NCI-H1105 (cell line): ENCODE results near the gene ANKS3.

Experiments
- DNase-seq: peaks from one replicate; lab custom pipeline; 2025; lab: John Stamatoyannopoulos, UW

ANKS3 gene

DNA sequence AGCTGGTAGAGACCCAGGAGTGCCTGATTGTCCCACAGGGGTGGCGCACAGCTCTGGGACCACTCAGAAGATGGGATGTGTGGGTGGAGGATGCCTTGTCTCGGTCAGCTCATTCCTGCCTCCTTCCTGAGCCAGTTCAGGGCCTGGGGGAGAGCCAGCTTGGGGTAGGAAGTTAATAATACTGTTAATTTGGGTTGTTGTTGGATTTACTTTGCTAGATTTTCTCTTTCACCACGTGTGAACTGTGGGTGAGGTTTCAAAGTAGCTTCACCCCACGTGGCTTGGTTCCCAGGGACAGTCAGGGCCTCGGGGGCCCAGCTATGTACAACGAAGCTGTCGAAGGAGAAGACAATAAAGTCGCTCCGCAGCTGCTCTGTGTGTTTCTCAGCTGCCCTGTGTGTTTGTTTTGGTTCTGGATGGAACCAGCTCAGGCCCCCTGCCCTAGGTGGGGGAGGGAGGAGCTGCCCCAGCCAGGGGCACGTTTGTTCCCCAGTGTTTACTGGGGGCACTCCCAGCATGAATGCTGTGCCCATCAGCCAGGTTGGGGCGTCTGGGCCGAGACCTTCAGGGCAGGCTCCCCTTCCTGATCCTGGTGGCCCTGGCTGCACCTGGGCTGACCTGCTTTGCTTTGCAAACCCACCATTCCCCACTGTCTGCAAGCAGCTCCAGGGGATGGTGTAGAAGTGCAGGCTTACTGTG, 38.4 kb downstream of the ANKS3 start:
- no peak for DNase-seq

DNA sequence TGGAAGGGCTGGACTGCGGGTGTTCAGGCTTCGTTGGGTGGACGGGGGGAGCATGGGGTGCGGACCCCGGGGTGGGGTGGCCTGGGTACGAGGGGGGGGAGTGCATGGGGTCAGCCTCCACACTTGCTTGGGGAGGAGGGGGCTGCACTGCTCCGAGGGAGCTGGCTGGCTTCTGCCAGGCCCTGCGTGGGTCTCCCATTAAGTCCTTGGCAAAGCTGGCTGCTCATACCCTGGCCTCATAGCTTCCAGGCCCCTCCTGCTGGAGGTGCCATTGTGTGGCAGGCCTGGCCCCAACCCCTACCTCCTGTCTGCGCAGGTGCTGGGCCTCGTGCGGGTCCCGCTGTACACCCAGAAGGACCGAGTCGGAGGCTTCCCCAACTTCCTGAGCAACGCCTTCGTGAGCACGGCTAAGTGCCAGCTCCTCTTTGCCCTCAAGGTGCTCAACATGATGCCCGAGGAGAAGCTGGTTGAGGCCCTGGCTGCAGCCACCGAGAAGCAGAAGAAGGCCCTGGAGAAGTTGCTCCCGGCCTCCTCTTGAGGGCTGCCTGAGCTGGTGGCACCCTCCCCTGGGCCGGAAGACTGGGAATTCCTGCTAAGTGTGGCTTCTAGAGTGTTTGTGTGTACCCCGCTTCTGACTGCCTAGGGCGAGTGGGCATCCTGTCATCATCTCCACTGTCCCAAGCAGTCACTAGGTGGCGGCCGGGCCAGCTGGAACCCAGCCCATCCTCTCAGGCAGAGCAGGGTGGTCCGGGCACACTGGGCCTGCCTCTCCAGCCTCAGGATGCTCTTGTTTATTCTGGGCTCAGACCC, 39.2 kb downstream of the ANKS3 start:
- DNase-seq: no peak

DNA sequence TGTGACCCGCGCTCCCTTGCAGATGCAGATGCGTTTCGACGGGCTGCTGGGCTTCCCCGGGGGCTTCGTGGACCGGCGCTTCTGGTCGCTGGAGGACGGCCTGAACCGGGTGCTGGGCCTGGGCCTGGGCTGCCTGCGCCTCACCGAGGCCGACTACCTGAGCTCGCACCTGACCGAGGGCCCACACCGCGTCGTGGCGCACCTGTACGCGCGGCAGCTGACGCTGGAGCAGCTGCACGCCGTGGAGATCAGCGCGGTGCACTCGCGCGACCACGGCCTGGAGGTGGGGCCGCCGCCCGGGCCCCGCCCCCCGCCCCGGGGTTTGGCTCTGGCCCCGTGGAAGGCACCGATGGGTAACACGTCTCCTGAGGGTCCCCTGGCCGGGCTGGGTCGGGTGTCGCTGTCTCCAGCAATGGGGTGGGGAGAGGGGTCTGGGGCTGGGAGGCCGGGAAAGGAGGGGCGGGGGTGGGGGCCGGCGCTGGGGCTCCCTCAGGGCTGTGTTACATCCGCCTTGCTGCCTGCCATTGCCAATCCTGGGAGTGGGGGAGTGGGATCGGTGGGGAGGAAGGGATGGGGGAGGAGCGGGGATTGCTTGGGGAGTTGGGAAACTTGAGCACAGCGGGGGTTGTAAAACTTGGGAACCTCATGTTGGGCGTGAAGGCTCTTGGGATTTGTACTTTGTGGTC, 40.0 kb downstream of the ANKS3 start:
- peak; percentile 2 for DNase-seq

DNA sequence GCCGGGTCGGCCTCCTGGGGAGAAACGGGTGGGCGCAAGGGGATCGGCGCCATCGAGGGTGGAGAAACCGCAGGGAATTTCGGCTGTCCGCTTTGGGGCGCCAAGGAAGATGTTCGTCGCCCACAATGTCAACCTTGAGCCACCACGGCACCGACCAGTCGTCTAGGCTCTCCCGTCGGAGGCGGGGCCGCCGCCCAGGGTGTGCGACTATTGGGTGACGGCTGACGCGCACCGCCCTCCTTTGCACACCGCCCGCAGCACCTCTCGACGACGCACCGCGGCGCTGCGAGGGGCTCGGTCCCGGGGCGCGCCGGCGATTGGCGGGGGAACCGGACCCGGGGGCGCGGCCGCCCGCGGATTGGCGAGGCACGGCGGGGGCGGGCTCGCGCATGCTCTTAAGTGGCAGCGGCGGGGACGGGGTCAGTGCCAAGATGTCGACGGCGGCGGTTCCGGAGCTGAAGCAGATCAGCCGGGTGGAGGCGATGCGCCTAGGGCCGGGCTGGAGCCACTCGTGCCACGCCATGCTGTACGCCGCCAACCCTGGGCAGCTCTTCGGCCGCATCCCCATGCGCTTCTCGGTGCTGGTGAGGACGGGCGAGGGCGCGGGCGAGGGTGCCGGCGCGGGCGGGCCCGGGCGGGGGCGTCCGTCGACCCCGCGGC, 40.6 kb downstream of the ANKS3 start, which contains the start of gene NUDT16L1:
Gene NUDT16L1 (plus strand): TSS at position 267 of the 660 bp plus-strand sequence. CDS start 165 bp downstream, at position 432.
- DNase-seq: peak; percentile 83

DNA sequence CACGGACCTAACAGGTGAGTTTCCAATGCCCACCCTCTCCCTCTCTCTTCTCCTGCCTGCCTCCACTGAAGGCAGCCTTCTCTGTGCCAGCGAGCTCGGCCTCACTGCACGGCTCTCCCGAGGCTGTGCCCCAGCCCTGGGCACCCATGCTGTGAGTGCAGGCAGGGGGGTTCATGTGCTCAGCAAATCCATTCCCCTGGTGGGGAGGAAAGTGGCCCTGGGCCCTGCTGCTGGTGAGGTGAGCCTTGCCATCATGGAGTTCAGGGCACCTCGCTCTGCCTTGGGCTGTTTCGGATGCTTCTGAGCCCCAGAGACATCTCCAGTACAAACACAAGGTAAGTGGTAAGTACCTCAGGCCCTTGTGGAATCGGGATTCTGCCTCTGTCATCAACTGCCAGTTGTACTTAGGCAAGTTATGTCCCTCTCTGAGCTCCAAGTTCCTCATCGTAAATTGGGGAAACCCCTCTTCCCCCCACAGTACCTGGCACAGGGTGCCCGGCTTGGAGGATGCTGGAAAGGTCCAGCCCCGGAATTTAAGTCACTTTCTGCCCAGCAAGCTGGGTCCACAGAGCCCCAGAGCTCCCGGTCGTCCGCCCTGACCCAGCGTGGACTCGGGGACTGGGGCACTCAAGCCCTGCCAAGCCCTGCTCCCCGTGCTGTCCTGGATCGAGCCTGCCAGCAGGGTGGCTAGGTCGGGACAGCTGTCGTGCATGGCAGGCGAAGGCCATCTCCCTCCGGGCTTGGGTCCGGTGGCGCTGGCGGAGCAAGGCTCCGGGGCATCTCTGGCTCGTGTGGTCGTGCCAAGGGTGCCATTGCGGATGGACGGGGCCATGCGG, 41.4 kb downstream of the ANKS3 start:
- no peak for DNase-seq

DNA sequence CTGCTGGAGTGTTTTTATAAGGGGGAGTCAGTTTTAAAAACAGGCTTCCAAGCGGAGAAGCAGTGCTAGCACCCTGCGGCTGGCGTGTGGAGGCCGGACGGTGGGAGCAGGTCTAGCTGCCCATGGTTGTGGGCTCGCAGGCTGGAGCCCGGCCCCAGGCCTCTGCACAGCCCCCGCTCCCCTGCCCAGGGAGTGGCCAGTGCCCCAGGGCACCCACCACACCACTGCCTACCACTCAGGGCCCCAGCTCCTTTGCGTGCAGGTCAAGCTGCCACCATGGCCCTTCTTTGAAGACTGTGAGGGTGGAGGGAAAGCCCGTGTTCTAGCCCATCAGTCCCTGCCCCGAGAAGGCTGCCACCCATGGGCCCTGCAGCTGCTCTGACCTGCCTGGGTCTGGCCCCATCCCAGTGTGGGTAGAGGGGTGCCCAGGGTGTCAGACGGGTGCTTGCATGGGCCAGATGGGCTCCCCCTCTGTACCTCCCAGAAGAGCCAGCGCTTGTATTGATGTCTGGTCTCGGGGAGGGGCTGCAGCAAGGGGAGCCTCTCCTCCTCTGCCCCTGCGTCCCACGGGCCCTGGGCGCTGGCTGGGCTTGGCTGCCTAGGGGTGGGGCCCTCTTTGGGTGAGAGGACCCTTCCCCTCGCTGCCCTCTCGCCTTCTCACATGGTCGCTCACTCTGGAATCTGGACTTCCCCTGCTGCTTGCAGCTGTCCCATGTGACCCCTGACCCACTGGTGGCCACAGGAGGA, 42.2 kb downstream of the ANKS3 start:
- DNase-seq: no peak

DNA sequence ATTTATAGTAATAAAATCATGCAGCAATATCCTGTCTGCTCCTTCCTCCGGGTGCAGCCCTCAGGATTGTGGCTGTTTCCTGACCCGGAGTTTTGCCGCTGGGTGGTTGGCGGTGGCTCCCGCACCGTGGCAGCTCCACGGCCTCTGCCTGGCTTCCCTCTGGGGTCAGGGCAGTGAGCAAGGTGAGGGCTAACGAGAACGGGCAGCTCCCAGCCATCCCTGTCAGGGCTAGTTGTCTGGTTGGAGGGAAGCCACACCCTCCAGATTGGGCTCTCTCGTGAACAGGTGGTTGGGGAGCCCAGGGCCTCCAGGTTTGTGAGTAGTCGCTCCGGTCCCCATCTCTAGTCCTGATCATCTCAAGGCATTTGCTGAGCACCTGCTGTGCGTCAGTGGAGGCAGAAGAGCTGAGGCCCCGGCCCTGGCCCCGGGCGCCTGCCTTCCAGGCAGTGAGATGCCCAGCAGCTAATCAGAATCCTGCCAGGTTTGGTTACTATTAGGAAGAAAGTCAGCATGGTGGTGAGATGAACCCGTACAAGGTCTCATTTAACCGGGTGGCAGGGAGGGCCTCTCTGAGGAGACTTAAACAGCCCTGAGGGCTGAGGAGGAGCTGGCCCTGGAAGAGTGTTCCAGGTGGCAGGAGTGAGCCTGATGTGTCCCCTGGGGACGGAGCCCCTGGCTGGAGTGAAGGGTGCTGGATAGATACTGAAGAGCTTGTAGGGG, 43.0 kb downstream of the ANKS3 start:
- DNase-seq: no peak

DNA sequence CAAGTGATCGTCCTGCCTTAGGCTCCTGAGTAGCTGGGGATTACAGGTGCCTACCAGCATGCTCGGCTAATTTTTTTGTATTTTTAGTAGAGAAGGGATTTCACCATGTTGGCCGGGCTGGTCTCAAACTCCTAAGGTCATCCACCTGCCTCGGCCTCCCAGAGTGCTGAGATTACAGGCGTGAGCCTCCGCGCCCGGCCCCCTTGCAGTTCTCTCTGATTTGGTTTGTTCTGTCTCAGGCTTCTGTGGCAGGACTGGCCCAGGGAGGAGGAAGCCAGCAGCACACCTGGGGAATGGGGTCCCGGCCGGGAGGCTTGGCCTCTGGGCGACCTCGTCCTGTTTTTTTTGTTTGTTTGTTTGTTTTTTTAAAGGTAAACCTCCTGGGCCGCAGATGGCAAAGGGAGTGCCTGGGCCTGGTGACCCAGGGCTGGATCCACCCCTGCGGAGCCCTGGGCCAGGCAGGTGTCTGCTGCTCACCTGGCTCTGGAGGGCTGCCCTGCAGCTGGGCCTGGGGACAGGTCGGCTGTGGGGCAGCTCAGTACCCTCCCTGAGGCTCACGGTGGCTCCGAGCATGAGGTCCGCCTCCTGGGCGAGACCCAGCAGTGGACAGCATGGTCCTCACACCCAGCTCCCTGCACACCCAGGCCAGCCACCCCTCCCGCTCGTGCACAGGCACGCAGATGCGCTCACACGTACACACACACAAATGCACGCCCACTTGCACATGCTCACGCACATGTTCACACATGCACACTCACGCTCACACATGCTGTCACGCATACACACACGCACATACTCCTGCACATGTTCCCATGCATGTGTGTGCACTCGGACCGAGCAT, 44.0 kb downstream of the ANKS3 start:
- no peak for DNase-seq

DNA sequence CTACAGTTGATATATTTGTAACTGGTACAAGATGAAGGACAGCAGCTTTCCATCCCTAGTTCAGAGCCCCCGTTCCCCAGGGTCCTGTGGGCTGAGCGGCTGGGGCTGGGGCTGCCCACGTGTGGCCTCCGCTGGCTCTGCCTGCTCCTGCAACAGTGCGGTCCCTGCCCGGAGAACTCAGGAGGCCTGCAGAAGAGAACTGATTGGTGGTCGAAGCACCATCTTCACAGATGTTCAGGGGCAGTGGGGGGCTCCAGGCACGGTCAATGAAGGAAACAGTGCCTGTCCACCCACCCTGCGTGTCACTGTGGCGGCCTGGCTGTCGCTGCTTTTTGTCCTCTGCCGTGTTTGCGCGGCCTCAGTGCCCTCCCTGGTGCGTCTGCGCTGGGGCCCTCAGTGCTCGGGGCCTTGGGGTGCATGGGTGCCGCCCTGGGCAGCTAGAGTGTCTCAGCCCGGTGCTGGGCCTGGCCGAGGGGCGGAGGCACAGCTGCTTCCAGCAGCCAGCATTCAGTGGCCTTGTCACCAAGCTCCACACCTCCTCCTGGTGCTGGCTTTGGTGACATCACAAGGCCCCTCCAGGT, 44.9 kb downstream of the ANKS3 start:
- no peak for DNase-seq

DNA sequence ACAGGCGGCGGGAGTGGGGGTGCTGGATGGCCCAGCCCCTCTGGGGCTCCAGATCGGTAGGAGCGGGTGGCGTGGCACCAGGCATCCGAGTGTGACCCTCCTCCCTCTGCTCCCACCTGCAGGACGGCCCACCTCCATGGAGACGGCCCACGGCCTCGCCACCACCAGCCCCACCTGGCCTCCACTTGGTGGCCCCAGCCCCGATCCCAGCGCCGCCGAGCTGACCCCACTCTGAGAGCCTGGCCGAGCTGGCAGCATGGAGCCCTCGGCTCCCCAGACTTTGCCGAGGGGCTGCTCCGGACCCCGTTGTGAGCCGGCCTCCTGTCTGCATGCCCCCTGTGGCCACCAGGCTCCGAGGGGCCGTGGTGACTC, 45.4 kb downstream of the ANKS3 start:
- no peak for DNase-seq

DNA sequence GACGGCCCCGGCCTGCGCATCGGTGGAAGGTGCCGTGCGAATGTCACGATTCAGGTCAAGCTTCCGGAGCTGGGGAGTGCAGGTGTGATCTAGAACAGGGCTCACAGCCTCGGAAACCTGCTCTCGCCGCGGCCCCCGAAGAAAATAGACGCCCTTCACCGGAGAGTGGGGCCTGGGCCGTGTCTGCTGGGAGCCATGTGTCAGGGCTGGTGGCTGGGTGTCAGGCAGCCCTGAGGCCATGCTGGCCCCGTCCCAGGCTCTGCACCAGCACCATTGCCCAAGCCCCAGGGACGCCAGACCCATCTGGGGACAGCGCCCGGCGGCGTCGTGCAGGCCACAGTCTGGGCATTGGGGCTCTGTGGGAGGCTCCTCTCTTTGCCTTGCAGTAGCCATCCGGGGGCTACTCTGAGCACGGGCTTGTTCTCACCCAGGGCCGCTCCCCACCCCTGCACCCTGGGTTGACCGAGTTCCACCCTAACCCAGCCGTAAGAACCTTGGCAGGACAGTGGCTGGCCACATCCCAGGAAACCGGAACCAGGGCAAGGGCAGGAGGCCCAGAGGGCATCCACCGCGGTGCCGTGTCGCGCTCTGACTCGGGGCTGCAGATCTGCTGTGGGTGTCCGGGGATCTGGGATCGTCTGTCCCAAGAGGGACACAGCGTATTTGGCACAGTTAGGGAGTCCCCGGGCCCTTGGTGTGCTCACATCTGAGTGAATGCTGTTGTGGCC, 46.0 kb downstream of the ANKS3 start:
- no peak for DNase-seq

DNA sequence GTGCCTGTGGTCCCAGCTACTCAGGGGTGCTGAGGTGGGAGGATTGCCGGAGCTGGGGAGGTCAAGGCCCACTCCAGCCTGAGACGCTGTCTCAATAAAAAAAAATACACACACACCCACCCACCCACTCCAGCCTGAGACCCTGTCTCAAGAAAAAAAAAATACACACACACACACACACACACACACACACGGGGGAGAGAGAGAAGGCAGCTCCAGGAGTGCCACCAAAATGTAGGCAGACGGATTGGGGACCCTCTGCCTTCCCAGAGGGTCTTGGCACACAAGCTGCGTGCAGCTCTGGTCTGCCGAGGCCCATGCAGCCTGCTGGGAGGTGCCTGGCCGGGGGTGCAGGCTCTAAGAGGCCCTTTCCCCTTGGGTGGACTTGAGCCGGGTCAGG, 46.7 kb downstream of the ANKS3 start:
- DNase-seq: no peak

DNA sequence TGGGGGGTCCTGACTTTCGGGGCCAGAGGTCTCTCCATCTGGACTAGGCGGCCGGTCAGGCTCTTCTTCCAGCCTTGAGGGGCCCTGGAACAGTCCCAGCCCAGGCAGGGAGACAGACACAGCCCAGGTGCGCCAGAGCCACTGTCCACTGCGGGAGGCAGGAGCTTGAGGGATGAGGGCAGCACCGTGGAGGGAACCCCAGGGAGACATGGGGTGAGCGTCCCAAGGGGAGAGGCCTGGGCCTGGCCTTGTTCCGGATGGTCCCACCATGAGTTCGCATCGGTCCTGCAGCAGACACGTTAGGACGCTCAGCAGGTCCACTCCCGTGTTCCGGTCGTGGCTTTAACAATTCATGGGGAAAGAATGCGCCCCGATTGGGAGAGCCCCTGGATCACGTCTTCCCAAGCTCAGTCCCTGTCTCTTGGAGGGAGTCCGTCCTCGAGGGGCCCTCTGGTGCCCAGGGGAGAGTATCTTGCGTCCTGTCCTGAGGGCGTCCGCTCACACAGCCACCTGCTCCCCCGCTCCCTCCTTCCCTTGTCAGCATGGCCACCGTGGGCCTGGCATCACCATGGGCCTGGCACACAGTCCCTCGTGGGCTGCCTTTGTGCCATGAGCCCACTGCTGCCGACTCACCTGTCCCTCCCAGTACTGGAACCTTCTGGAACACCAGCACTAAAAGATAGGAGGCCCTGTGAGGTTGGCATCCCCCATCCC, 47.4 kb downstream of the ANKS3 start:
- DNase-seq: no peak

DNA sequence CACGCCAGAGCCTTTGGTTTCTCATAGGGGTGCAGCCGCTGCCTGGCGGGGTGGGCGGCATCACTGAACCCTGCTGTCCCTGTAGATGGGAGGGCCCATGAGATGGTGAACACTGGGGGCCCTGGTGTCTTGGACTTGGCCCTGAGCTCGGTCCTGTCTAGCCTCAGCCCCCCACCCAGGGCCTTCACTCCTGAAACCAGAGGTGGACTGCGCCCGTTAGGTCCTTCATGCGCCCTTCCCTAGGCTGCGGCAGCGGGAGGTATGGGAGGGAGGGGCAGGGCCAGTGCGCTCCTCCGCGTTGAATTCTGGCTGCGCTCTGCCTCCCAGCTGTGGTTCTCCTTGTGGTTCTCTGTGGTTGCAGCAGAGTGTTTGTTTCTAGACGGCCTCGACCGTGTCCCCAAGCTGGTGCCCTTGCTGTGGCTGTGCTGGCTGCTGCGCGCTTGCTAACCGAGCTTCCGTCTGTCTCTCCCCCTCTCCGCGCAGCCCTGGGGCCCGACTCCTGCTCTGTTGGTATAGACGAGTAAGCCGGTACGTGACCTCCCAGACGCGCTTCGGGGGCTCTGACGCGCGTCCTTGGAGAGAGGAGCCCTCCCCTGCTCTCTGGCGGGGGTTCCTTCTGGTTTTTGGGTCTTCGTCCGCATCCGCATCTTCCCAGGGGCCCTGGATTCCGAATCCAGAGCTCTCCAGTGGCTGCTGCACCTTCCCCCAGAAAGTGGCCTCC, 48.1 kb downstream of the ANKS3 start:
- DNase-seq: no peak

DNA sequence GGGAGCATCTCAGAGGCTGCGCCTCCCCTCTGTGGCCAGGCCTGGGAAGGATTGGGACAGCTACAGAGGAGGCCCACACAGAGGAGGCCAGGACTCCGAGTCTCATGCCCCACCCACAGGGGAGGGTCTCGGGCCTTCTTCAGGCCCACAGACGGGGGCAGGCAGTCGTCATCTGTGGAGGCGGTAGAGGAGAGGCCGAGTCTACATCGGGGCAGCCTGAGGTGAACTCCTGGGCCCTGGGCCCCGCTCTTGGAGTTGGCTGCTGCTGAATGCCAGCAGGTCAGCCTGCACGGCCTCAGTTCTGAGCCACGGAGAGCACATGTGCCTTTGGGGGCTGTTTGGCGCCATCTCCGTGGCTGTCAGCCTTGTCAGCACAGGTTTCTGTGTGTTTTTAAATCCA, 48.8 kb downstream of the ANKS3 start:
- no peak for DNase-seq

DNA sequence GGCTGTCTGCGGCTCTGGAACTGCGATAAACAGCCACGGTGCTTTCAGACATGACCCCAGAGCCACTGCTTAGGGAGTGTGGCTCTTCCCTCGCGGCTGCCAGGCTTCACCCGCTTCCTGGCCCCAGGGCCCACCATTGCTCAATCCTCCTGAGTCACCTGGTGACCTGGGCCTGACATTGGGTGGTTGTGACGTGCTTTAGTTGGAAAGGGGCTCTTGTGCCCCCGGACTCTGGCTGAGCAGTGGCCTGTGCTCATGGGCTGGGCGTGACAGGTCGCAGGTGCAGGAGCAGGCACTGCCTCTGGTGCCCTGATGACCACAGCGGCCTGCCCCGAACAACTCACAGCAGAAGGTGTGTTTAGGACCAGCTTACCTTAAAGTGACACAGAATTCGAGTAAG, 49.3 kb downstream of the ANKS3 start:
- no peak for DNase-seq
